PC-9 (cell line): ENCODE measurements around the gene GALR2.

Experiments
- EZH2 ChIP-seq: fragments of 200-600 bp; sonication (generic); IDR thresholded peaks from 2 replicates; pipeline ENCODE4 v1.8.0; 2017; ENCODE audit warnings: antibody characterized with exemption, low read depth
- TF ChIP-seq, protein P1 (sequence below): fragments of 200-600 bp; sonication (generic); conservative IDR thresholded peaks from 2 replicates; pipeline ENCODE4 v1.6.1; 2017; ENCODE audit warnings: mixed run types, antibody characterized with exemption, mild to moderate bottlenecking, moderate library complexity

DNA sequence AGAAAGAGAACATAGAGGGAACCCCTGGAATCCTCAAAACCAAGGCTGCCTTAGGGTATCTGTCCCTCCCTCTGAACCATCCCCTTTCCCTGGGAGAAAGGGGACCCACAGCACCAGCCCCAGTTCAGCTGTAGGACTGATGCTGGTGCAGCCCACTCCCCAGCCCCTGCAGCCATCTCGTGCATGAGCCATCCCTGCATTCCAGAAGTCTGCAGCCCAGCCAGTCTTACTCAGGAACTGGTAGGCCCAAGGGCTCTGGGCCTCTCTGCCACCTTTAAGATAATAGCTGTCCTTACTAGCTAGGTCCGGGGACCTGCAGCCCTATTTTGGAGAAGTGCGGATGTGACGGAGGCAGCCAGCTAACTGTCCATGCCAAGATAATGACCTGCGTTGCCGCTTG, 41.4 kb upstream of the GALR2 start:
- TF ChIP-seq, protein P1, sequence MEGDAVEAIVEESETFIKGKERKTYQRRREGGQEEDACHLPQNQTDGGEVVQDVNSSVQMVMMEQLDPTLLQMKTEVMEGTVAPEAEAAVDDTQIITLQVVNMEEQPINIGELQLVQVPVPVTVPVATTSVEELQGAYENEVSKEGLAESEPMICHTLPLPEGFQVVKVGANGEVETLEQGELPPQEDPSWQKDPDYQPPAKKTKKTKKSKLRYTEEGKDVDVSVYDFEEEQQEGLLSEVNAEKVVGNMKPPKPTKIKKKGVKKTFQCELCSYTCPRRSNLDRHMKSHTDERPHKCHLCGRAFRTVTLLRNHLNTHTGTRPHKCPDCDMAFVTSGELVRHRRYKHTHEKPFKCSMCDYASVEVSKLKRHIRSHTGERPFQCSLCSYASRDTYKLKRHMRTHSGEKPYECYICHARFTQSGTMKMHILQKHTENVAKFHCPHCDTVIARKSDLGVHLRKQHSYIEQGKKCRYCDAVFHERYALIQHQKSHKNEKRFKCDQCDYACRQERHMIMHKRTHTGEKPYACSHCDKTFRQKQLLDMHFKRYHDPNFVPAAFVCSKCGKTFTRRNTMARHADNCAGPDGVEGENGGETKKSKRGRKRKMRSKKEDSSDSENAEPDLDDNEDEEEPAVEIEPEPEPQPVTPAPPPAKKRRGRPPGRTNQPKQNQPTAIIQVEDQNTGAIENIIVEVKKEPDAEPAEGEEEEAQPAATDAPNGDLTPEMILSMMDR, result no peak
- TF ChIP-seq EZH2, result no peak
